Activated T-helper 1 cell treated with Interleukin-2 at 50 U/mL for 16 hours (primary cell): ENCODE data around the gene ACBD4.

Experiments
- DNase-seq: peaks from one replicate; pipeline ENCODE4 v3.0.0-alpha.2; 2020; ENCODE audit warnings: low read depth

ACBD4 gene

GRCh38 chr17:45136846-45137560 lies 1.5 kb downstream of the ACBD4 start:
- no peak for DNase-seq

GRCh38 chr17:45137561-45138305 lies 2.2 kb downstream of the ACBD4 start:
- no peak for DNase-seq

GRCh38 chr17:45138911-45139532 lies 3.5 kb downstream of the ACBD4 start:
- DNase-seq = no peak

GRCh38 chr17:45139533-45139920 lies 4.0 kb downstream of the ACBD4 start:
- DNase-seq = no peak

- DNase-seq = no peak
These were observed 7.7 kb downstream of the ACBD4 start for GRCh38 chr17:45143094-45143670.

- DNase-seq = no peak
These were observed 8.3 kb downstream of the ACBD4 start for GRCh38 chr17:45143767-45144198.

- no peak for DNase-seq
These were observed 8.9 kb downstream of the ACBD4 start for GRCh38 chr17:45144199-45145034.

- DNase-seq = no peak
These were observed 9.5 kb downstream of the ACBD4 start for GRCh38 chr17:45145035-45145389.

GRCh38 chr17:45146166-45146565 lies 10.7 kb downstream of the ACBD4 start:
- no peak for DNase-seq

- no peak for DNase-seq
These were observed 11.1 kb downstream of the ACBD4 start for GRCh38 chr17:45146592-45146889.

- peak; percentile 41 for DNase-seq
These were observed 11.5 kb downstream of the ACBD4 start for GRCh38 chr17:45146890-45147580.

- peak; percentile 50 for DNase-seq
These were observed 12.2 kb downstream of the ACBD4 start for GRCh38 chr17:45147581-45148182.

GRCh38 chr17:45148183-45149036 lies 12.9 kb downstream of the ACBD4 start, which contains the start of gene HEXIM1:
HEXIM1 (plus strand) TSS chr17:45148475; CDS start chr17:45149191, 716 bp downstream.
- DNase-seq = peak; percentile 99

GRCh38 chr17:45149037-45149668 lies 13.7 kb downstream of the ACBD4 start:
- DNase-seq = peak; percentile 57

GRCh38 chr17:45149669-45150664 lies 14.5 kb downstream of the ACBD4 start:
- no peak for DNase-seq

- DNase-seq = no peak
These were observed 15.7 kb downstream of the ACBD4 start for GRCh38 chr17:45150911-45151809.

GRCh38 chr17:45155029-45155428 lies 19.5 kb downstream of the ACBD4 start:
- DNase-seq = no peak
